ENCODE measurements around the gene GRPEL1. TPM values are rescaled to one million over a fixed set of nuclear protein-coding genes. Genes with fewer than 3 reads are reported as not detected.
"Not testable (repeated sequence)": the region's sequence is repeated elsewhere in the genome, so short reads cannot be mapped to it uniquely, and the experiment has no call there.

GRPEL1 gene
- total RNA-seq, 2 experiments from 2014 or later: 63.8 to 68.7 TPM

GRCh38 chr4:7104366-7105031 lies 36.6 kb upstream of the GRPEL1 start:
- Mint-ChIP-seq H3K9me3 (no peaks in the 10 kb centered on the region), H3K36me3 (no peaks in the 10 kb centered on the region), H3K4me1 (ENCODE audit: low read depth) (peaks cover 11% of the 10 kb centered on the region), H3K4me3 (no peak overlapping the region), H3K27me3 (no peaks in the 10 kb centered on the region), H3K27ac (no peak overlapping the region)
- DNase-seq: no peak
- ChIA-PET POLR2A (interaction anchor here (1.2 to 2.5 kb wide), 2 partner anchors 37 kb away, joined by 3 to 9 read pairs; partner anchors contain the start of gene GRPEL1), CTCF (interaction anchor here (0.9 to 2.1 kb wide), 2 partner anchors 34 to 384 kb away, joined by 3 to 8 read pairs; no protein-coding TSS in a partner anchor)
- intact Hi-C loops (cut with micrococcal nuclease): loop anchor here (10.0 kb wide), 1 partner anchor 80 kb away; no protein-coding TSS in a partner anchor

DNA sequence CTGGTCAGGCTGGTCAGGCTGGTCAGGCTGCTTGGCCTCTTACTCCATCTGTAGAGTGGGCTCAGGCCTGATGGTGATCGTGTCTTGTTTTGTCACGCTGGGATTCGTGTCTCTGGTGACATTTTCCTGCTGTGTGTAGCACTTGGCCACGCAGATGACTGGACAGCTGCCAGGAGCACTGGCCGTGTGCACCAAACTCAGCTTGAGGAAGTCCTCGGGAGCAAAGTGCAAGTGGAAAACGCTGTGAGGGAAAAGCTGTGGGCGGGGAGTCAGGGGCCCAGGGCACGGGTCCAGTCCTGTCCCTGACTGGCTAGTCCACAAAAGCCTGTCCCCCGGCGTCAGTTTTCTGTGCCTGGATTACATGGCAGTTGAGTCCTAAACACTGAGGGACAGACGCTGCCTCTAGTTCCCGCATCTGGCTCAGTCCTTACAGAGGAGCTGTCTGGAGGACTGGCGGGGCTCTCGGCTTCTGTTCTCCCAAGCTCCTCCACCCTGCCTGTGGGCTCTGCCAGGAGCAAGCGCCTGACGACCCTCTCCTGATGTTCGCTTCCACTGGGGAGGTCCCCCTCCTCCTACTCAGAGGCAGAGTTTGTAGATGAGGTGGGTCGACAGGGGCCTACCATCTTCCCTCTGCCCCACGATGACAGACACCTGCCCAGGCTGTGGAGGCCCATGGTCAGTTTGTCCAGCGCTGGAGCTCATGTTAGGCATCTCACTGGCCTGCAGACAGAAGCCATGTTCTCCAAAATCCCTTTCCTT lies 35.9 kb upstream of the GRPEL1 start:
- intact Hi-C loops (cut with micrococcal nuclease): loop anchor here (1.0 to 10.0 kb wide), 2 partner anchors 35 to 81 kb away; partner anchors contain the start of gene GRPEL1
- no peak for DNase-seq

DNA sequence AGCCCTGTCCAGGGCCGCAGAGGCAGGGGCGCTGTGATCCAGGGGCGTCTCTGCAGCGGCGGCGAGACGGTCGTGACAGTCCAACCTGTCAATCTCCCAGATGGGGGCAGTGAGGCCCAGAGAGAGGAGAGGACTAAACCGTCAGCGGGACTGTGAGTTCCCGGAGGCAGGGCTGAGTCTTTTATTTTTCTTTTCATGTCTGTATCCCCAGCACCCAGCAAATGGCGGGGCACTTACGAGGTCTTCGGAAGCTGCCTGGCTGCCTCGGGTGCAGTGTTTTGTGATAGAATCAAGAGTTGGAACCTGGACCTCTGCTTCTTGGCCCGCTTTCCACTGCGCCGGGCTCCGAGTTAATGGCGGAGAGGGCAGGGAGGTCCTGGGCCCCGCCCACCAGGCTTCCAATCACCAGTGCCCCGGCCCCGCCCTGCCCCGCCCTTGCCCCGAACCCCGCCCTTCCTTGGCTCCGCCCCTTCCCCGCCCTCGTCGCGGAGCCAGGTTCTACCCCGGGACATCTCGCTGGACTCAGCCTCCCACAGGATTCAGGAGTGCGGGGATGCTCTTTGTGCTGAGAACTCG lies 35.3 kb upstream of the GRPEL1 start:
- Mint-ChIP-seq H3K27ac (peak overlapping the region; percentile 64), H3K36me3 (no peaks in the 10 kb centered on the region), H3K27me3 (no peaks in the 10 kb centered on the region), H3K9me3 (no peaks in the 10 kb centered on the region), H3K4me1 (ENCODE audit: low read depth) (peaks cover 11% of the 10 kb centered on the region), H3K4me3 (peak overlapping the region; percentile 86)
- POLR2A ChIA-PET: interaction anchor here (0.5 to 2.5 kb wide), 3 partner anchors 35 to 462 kb away, joined by 3 to 9 read pairs (median 5); partner anchors contain the start of genes GRPEL1 and TBC1D14
- intact Hi-C loops (cut with micrococcal nuclease): loop anchor here (1.0 to 10.0 kb wide), 2 partner anchors 35 to 82 kb away; partner anchors contain the start of gene GRPEL1
- CTCF ChIA-PET: interaction anchor here (0.7 to 2.4 kb wide), 18 partner anchors 7 to 617 kb away, joined by 3 to 20 read pairs (median 4); partner anchors contain the start of gene GRPEL1
- DNase-seq: peak; percentile 91

More for the DNA sequence above, 35.9 kb upstream of the GRPEL1 start:
- H3K4me3 Mint-ChIP-seq: peak overlapping the region; percentile 86
- ChIA-PET POLR2A (interaction anchor here (2.5 kb wide), 1 partner anchor 36 kb away, joined by 9 read pairs; the partner anchor contains the start of gene GRPEL1), CTCF (interaction anchor here (0.9 to 2.1 kb wide), 2 partner anchors 33 to 383 kb away, joined by 3 to 8 read pairs; no protein-coding TSS in a partner anchor)
- no peaks in the 10 kb centered on the region for H3K36me3 Mint-ChIP-seq
- no peak overlapping the region for H3K27ac Mint-ChIP-seq
- no peaks in the 10 kb centered on the region for H3K27me3 Mint-ChIP-seq
- peaks cover 11% of the 10 kb centered on the region for H3K4me1 Mint-ChIP-seq (ENCODE audit: low read depth)
- no peaks in the 10 kb centered on the region for H3K9me3 Mint-ChIP-seq

- POLR2A ChIA-PET: interaction anchor here (0.5 to 2.5 kb wide), 3 partner anchors 35 to 462 kb away, joined by 3 to 9 read pairs (median 5); partner anchors contain the start of genes GRPEL1 and TBC1D14
- CTCF ChIA-PET: interaction anchor here (0.6 to 2.4 kb wide), 21 partner anchors 8 to 618 kb away, joined by 3 to 20 read pairs (median 3); partner anchors contain the start of gene GRPEL1
- peaks cover 11% of the 10 kb centered on the region for H3K4me1 Mint-ChIP-seq (ENCODE audit: low read depth)
- H3K27me3 Mint-ChIP-seq, H3K9me3 Mint-ChIP-seq, H3K36me3 Mint-ChIP-seq, H3K27ac Mint-ChIP-seq: not testable (repeated sequence)
- peak; percentile 18 for DNase-seq
- intact Hi-C loops (cut with micrococcal nuclease): loop anchor here (1.0 to 10.0 kb wide), 2 partner anchors 29 to 82 kb away; no protein-coding TSS in a partner anchor
- peak overlapping the region; percentile 86 for H3K4me3 Mint-ChIP-seq
Observed at GRCh38 chr4:7102516-7102909, 34.6 kb upstream of the GRPEL1 start.

DNA sequence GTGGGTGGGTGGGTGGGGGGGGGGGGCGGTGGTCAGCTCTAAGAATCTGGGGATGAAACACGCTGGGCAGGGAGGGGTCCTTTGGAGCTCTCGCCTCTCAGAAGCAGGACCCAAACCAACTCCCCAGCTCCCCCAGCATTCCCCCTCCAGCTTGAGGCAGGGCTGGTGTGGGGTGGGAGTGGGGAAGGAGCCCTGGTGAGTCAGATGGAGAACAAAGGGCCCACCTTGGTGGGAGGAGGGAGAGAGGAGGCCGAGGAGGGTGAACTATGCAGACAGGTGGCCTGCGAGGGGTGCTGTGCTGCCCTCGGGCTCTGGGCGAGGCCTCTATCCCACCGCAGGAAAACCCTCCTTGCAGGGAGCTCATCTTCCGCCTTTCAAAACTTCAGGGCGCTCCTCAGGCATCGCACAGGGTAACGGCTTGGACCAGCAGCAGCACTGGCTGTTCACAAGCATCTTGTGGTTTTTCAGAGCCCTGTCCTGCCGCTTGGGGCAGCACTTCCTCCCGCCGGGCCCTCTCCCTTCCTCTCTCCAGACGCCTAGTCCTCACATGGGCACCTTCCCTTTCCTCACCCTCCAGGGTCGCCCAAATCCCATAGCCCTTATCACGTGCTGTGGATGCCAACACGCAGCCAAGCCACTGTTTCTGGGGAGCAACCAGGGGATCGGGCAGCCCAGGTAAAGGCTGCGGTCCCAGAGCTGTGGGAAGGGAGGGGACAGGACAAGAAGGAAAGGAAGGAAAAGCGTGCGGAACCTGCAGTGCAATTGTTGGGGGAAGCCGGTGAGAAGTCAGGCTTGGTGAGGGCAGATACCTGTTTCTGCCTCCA lies 34.0 kb upstream of the GRPEL1 start:
- intact Hi-C loops (cut with micrococcal nuclease): loop anchor here (1.0 to 10.0 kb wide), 2 partner anchors 29 to 83 kb away; no protein-coding TSS in a partner anchor

GRCh38 chr4:7096236-7096635 lies 28.4 kb upstream of the GRPEL1 start:
- POLR2A ChIA-PET: no interaction called here

More for the DNA sequence above, 34.0 kb upstream of the GRPEL1 start:
- H3K4me1 Mint-ChIP-seq (ENCODE audit: low read depth): peaks cover 11% of the 10 kb centered on the region
- POLR2A ChIA-PET: interaction anchor here (0.6 to 2.5 kb wide), 3 partner anchors 34 to 461 kb away, joined by 3 to 9 read pairs (median 3); partner anchors contain the start of gene GRPEL1
- no peaks in the 10 kb centered on the region for H3K9me3 Mint-ChIP-seq
- no peak overlapping the region for H3K27ac Mint-ChIP-seq
- DNase-seq: peak; percentile 77
- peak overlapping the region; percentile 86 for H3K4me3 Mint-ChIP-seq
- H3K27me3 Mint-ChIP-seq: peaks cover under 1% of the 10 kb centered on the region
- H3K36me3 Mint-ChIP-seq: no peaks in the 10 kb centered on the region
- CTCF ChIA-PET: interaction anchor here (0.6 to 2.4 kb wide), 27 partner anchors 8 to 908 kb away, joined by 3 to 20 read pairs (median 3); partner anchors contain the start of gene GRPEL1

GRCh38 chr4:7095611-7096155 lies 27.8 kb upstream of the GRPEL1 start:
- H3K9me3 Mint-ChIP-seq: no peaks in the 10 kb centered on the region
- H3K4me1 Mint-ChIP-seq (ENCODE audit: low read depth): no peaks in the 10 kb centered on the region
- H3K27ac Mint-ChIP-seq: no peak overlapping the region
- CTCF ChIA-PET: no interaction called here
- H3K4me3 Mint-ChIP-seq: no peak overlapping the region
- peaks cover 10% of the 10 kb centered on the region for H3K27me3 Mint-ChIP-seq
- intact Hi-C loops (cut with micrococcal nuclease): no loop called here
- H3K36me3 Mint-ChIP-seq: no peaks in the 10 kb centered on the region
- POLR2A ChIA-PET: no interaction called here
- no peak for DNase-seq

More at GRCh38 chr4:7096236-7096635, 28.4 kb upstream of the GRPEL1 start:
- Mint-ChIP-seq H3K4me1 (ENCODE audit: low read depth) (no peaks in the 10 kb centered on the region), H3K36me3 (no peaks in the 10 kb centered on the region), H3K9me3 (no peaks in the 10 kb centered on the region), H3K27ac (no peak overlapping the region), H3K4me3 (no peak overlapping the region), H3K27me3 (peaks cover 10% of the 10 kb centered on the region)
- CTCF ChIA-PET: no interaction called here
- DNase-seq: no peak
- intact Hi-C loops (cut with micrococcal nuclease): no loop called here

DNA sequence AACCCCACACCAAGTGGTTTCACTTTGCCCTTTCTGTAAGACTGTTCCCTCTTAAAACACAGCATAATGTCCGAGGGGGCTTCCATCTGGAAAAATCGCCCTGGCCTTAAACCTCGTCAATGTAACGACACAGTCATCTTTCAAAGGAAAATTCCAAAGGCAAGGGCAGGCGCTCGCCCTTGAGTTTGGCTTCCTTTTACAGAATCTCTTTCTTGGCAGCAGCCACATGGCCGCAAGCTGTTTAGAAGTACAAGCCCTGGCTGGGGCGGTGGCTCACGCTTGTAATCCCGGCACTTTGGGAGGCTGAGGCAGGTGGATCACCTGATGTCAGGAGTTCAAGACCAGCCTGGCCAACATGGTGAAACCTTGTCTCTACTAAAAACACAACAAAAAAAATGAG lies 27.1 kb upstream of the GRPEL1 start:
- DNase-seq: no peak
- Mint-ChIP-seq H3K27ac (no peak overlapping the region), H3K4me3 (no peak overlapping the region), H3K27me3 (peaks cover 10% of the 10 kb centered on the region), H3K9me3 (no peaks in the 10 kb centered on the region), H3K4me1 (ENCODE audit: low read depth) (no peaks in the 10 kb centered on the region), H3K36me3 (no peaks in the 10 kb centered on the region)
- intact Hi-C loops (cut with micrococcal nuclease): no loop called here
- CTCF ChIA-PET: interaction anchor here (0.5 to 2.0 kb wide), 3 partner anchors 7 to 49 kb away, joined by 3 to 9 read pairs (median 3); no protein-coding TSS in a partner anchor
- POLR2A ChIA-PET: no interaction called here

DNA sequence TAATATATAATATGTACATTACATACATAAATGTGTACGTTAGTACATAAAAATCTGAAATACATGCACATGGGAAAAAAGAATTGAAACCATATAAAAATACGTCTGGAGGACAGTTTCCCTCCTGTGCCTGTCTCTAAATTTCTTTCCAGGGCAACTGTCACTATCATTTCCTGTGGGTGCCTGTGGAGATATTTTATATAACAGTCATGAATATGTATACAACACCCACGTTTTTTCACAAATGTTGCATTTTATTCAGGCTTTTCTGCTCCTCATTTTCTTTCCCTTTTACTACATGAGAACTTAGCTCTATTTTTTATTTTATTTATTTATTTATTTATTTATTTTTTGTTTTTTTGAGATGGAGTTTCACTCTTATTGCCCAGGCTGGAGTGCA lies 24.2 kb upstream of the GRPEL1 start:
- intact Hi-C loops (cut with micrococcal nuclease): no loop called here
- CTCF ChIA-PET: no interaction called here
- no peaks in the 10 kb centered on the region for H3K36me3 Mint-ChIP-seq
- no peak overlapping the region for H3K4me3 Mint-ChIP-seq
- no peak overlapping the region for H3K27ac Mint-ChIP-seq
- H3K27me3 Mint-ChIP-seq: peaks cover 14% of the 10 kb centered on the region
- POLR2A ChIA-PET: no interaction called here
- no peaks in the 10 kb centered on the region for H3K4me1 Mint-ChIP-seq (ENCODE audit: low read depth)
- no peak for DNase-seq
- H3K9me3 Mint-ChIP-seq: peaks cover 3% of the 10 kb centered on the region

DNA sequence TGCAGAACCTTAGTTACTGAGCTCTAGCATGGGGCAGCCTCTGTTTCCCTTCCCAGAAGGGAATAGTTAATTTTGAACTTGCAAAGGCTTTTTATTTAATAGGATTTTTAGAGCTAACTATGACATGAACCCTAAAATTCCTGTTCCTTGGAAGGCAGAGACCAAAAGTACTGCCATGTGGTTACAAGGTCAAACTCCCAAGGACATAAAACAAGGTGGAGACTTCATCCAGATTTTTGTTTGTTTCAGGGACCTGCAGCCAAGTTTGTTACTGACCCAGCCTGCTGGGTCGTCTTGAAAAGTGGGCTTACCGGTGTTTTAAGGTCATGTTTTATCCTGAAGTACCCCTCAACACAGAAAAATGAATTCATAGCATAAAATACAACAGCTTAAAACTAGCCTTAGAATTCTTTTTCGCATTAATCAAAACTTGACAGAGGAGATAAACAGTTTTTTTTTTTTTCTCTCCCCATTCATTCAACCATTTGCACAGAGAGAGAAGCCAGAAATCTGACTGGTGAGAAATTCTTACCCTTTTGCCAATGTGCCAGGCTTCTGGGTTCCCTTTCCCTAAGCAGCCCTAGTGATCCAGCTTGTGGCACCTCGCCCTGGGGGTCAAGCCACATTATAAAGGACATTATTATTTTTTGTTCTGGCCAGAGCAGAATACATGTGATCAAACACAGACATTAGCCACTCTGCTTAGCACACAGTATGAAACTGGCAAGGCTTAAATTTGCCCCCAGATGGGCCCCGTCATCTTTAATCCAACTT lies 21.5 kb upstream of the GRPEL1 start:
- CTCF ChIA-PET: interaction anchor here (0.8 to 2.4 kb wide), 3 partner anchors 13 to 215 kb away, joined by 3 to 6 read pairs (median 4); no protein-coding TSS in a partner anchor
- Mint-ChIP-seq H3K4me3 (no peak overlapping the region), H3K27me3 (peaks cover 18% of the 10 kb centered on the region), H3K36me3 (no peaks in the 10 kb centered on the region), H3K4me1 (ENCODE audit: low read depth) (no peaks in the 10 kb centered on the region), H3K27ac (no peak overlapping the region), H3K9me3 (peaks cover 7% of the 10 kb centered on the region)
- intact Hi-C loops (cut with micrococcal nuclease): no loop called here
- DNase-seq: no peak
- POLR2A ChIA-PET: no interaction called here

Measured in activated CD4-positive, alpha-beta memory T cell treated with anti-CD3 and anti-CD28 coated beads for 36 hours (primary cell).